Measurements from ENCODE around the gene SOWAHA. TPM values are rescaled to one million over a fixed set of nuclear protein-coding genes. Genes with fewer than 3 reads are reported as not detected.
"Not testable (repeated sequence)": the region's sequence is repeated elsewhere in the genome, so short reads cannot be mapped to it uniquely, and the experiment has no call there.

Gene SOWAHA
- polyA plus RNA-seq, 3 donors: 4.2 to 4.5 (median 4.3) TPM

- DNase-seq (ENCODE audit: low read depth in 3 of 3, low spot score in 2 of 3): no peak
Observed at GRCh38 chr5:132777209-132778069, 35.7 kb upstream of the SOWAHA start, which contains the start of gene SEPTIN8. Gene SEPTIN8, minus strand, starts transcription at chr5:132777239. Its CDS starts 102 bp downstream, at chr5:132777137.

GRCh38 chr5:132778129-132778528 is 35.0 kb upstream of the SOWAHA start:
- no peak for DNase-seq (ENCODE audit: low read depth in 3 of 3, low spot score in 2 of 3)

GRCh38 chr5:132778856-132779255 is 34.2 kb upstream of the SOWAHA start:
- no peak for DNase-seq (ENCODE audit: low read depth in 3 of 3, low spot score in 2 of 3)

- DNase-seq (ENCODE audit: low read depth in 3 of 3, low spot score in 2 of 3): no peak
Observed at GRCh38 chr5:132779961-132780360, 33.1 kb upstream of the SOWAHA start.

GRCh38 chr5:132780577-132780976 is 32.5 kb upstream of the SOWAHA start:
- no peak for DNase-seq (ENCODE audit: low read depth in 3 of 3, low spot score in 2 of 3)

GRCh38 chr5:132781029-132781428 is 32.1 kb upstream of the SOWAHA start:
- DNase-seq (ENCODE audit: low read depth in 3 of 3, low spot score in 2 of 3): no peak

- no peak for DNase-seq (ENCODE audit: low read depth in 3 of 3, low spot score in 2 of 3)
Observed at GRCh38 chr5:132782101-132782500, 31.0 kb upstream of the SOWAHA start.

GRCh38 chr5:132785365-132785764 is 27.7 kb upstream of the SOWAHA start:
- no peak for DNase-seq (ENCODE audit: low read depth in 3 of 3, low spot score in 2 of 3)

- DNase-seq (ENCODE audit: low read depth in 3 of 3, low spot score in 2 of 3): no peak
Observed at GRCh38 chr5:132785864-132786263, 27.2 kb upstream of the SOWAHA start.

GRCh38 chr5:132787076-132787475 is 26.0 kb upstream of the SOWAHA start:
- DNase-seq (ENCODE audit: low read depth in 3 of 3, low spot score in 2 of 3): no peak

GRCh38 chr5:132788508-132788907 is 24.6 kb upstream of the SOWAHA start:
- no peak for DNase-seq (ENCODE audit: low read depth in 3 of 3, low spot score in 2 of 3)

GRCh38 chr5:132788990-132789886 is 23.9 kb upstream of the SOWAHA start:
- no peak for DNase-seq (ENCODE audit: low read depth in 3 of 3, low spot score in 2 of 3)

- no peak for DNase-seq (ENCODE audit: low read depth in 3 of 3, low spot score in 2 of 3)
Observed at GRCh38 chr5:132790201-132790865, 22.8 kb upstream of the SOWAHA start.

- no peak for DNase-seq (ENCODE audit: low read depth in 3 of 3, low spot score in 2 of 3)
Observed at GRCh38 chr5:132791026-132791425, 22.1 kb upstream of the SOWAHA start.

- no peak for DNase-seq (ENCODE audit: low read depth in 3 of 3, low spot score in 2 of 3)
Observed at GRCh38 chr5:132797651-132798050, 15.5 kb upstream of the SOWAHA start.

- DNase-seq (ENCODE audit: low read depth in 3 of 3, low spot score in 2 of 3): no peak
Observed at GRCh38 chr5:132799392-132799791, 13.7 kb upstream of the SOWAHA start.

GRCh38 chr5:132800545-132800944 is 12.6 kb upstream of the SOWAHA start:
- no peak for DNase-seq (ENCODE audit: low read depth in 3 of 3, low spot score in 2 of 3)

- no peak for DNase-seq (ENCODE audit: low read depth in 3 of 3, low spot score in 2 of 3)
Observed at GRCh38 chr5:132802044-132802684, 10.9 kb upstream of the SOWAHA start.

- DNase-seq (ENCODE audit: low read depth in 3 of 3, low spot score in 2 of 3): not testable (repeated sequence)
Observed at GRCh38 chr5:132802685-132803066, 10.4 kb upstream of the SOWAHA start.

GRCh38 chr5:132804219-132804618 is 8.9 kb upstream of the SOWAHA start:
- DNase-seq (ENCODE audit: low read depth in 3 of 3, low spot score in 2 of 3): not testable (repeated sequence)

Measured in right renal cortex interstitium (tissue), 3 donors.